ENCODE results near the gene CRYAA.

- TF ChIP-seq, protein P1, sequence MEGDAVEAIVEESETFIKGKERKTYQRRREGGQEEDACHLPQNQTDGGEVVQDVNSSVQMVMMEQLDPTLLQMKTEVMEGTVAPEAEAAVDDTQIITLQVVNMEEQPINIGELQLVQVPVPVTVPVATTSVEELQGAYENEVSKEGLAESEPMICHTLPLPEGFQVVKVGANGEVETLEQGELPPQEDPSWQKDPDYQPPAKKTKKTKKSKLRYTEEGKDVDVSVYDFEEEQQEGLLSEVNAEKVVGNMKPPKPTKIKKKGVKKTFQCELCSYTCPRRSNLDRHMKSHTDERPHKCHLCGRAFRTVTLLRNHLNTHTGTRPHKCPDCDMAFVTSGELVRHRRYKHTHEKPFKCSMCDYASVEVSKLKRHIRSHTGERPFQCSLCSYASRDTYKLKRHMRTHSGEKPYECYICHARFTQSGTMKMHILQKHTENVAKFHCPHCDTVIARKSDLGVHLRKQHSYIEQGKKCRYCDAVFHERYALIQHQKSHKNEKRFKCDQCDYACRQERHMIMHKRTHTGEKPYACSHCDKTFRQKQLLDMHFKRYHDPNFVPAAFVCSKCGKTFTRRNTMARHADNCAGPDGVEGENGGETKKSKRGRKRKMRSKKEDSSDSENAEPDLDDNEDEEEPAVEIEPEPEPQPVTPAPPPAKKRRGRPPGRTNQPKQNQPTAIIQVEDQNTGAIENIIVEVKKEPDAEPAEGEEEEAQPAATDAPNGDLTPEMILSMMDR (conservative IDR thresholded peaks at IDR 0.05; ENCODE audit: low read length) = no peak
- TF ChIP-seq EZH2phosphoT487 (IDR thresholded peaks at IDR 0.05; ENCODE audit: borderline replicate concordance, low read depth, low read length) = no peak
These were observed 25.7 kb downstream of the CRYAA start for GRCh38 chr21:43194303-43195120.

Measured in OCI-LY7 (cell line).